NCI-H82 treated with DMSO at 0.1 percent for 48 hours (cell line): ENCODE data around the gene TXNRD2.
"Not testable (repeated sequence)": the region's sequence is repeated elsewhere in the genome, so short reads cannot be mapped to it uniquely, and the experiment has no call there.

ENCODE experiments used
- DNase-seq: peaks from one replicate; lab custom pipeline; 2025; ENCODE audit not compliant: unreplicated experiment; lab: John Stamatoyannopoulos, UW

Gene TXNRD2

DNA sequence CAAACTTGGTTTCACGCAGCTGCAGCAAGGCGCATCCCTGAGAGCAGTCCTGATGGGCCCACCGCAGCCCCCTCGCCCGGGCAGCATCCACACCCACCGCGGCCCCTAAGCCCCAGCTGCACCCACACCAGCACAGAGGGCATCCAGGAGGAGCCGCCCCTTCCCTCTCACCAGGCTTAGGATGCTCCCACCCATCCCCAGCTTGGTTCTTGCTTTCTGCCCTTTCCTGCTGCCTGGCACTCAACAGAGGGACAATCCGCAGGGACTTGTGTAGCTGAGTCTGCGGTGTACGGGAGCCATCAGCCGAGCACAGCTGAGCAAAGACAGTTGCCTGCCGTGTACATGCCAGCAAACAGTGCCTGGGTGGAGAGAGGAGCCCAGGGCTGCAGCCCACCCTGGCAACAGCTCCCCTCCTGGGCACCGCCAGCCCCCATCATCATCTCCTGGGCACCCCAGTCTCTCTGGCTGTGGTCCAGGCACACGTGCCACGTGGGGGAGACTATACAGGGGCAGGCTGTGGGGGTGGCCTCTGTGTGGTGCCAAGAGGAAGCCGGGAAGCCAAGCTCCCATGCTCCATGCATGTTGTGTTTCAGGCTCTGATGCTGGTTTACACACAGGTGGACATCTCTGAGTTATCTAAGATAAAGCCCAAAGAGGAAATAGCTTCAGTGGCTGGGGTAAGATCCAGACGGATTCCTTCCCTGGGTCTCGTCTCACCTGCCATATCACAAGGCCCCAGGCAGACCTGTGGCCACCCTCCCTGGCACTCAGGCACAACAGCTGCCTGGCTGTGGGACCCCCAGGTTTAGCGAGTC lies 50.9 kb downstream of the TXNRD2 start:
- DNase-seq: no peak

DNA sequence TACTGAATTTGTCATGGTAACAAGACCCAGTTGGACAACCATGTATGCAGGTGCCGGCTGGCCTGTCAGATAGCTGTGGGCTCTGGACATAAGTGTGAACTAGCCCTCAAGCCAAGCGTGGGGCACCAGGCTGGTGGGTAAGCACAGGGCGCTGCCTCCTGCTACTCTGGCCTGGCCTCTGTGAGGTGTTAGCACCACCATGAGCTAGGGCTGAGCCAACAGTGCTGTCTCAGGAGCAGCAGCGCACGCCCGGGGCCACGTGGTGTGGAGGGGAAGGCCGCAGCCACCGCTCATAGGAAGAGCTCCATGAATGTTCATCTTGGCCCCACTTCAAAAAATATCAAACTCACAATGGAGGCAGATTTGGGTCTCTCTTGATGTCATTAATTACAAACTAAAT lies 51.7 kb downstream of the TXNRD2 start:
- no peak for DNase-seq

DNA sequence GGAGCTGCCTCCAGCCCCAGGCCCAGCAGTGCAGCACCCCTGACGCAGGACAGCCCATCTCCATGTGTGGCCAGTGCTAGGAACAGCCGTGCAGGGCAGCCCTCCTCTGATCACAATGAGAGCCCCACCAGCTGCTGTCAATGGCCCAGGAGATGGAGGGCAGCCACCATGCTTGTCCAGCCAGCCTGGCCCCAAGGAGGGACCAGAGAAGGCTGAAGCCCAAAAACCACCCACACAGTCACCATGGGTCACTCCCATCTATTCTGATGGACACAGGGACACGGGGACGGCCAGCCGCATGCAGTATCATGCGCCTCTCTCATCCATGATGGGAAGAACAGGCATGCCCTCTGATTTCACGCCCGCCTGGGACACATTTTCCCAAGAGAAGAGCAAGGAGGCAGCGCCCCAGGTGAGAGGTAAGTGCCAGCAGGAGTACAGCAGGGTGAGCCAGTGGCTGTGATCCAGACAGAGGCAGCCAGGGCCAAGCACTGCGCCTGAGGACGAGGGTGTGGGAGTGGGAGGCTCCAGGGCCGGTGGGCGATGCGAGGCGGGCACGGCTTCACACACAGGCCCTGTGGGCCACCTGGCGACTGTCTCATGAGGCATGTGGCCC lies 53.4 kb downstream of the TXNRD2 start:
- no peak for DNase-seq

DNA sequence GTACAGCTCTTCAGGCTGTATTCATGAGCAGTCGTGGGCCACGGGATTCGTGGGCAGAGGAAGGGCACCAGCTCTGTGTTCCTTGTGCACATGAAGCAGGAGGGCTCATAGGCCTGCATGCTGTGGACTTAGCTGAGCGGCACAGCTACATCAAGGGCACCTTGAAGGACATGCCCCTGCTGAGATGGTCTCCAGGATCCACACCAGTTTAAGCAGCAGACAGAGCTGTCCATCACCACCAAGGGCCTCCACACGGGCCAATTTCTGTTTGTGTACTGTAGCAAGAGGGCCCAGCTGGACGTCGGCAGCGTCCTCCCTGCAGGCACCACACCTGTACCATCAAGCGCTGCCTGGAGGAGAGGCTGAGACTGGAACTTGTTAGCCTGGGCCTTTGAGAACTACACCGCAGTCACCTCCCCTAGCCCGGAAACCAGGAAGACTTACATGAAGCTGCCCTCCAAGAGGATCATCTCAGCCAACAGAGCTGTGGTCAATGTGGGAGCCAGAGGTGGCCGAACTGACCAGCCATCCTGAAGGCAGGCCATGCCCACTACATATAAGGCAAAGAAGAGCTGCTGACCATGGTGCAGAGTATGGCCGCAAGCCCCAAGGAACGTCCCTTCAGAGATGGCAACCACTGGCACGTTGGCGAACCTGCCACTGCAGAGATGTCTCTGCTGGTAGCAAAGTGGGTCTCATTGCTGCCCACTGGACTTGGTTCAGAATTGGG lies 54.2 kb downstream of the TXNRD2 start:
- DNase-seq: no peak

- no peak for DNase-seq
Measured at GRCh38 chr22:19886605-19887255, 54.9 kb downstream of the TXNRD2 start.

GRCh38 chr22:19885841-19886592 lies 55.6 kb downstream of the TXNRD2 start:
- DNase-seq: no peak

- no peak for DNase-seq
Measured at GRCh38 chr22:19884954-19885751, 56.5 kb downstream of the TXNRD2 start.

DNA sequence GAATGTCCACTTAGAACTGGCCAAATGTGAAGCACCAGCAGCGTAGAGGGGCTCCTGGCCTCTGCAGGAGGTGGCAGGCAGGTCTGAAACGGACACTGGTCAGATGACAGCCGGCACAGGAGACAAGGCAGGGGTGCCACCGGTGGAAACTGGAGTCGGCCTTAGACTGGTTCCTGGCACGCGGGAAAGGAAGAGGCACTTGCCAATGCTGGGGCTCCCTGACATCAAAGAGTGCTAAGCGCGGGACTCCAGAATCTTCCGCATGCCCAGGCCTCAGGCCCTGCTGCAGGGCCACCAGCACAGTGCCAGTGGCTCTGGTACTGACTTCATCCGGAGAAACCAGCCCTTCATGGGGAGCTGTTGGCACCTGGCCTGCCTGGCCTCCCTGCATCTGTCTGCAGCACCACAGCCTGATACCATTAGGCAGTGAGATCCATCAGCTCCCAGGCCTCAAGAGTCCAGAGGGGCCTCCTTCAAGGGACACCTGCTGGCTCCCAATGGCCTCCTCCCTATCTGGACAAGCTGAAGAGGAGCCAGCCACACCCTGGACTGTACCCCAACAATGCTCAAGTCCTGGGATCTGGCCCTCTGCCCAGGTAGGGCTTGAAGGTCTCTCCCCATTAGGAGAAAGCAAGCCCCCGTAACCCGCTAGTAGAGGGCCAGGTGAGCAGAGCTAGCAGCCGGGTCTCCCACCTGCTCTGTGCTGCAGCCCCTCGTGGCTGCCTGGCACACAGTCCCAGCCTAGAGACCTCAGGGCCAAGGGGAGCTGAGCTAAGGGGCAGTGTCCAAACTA lies 57.3 kb downstream of the TXNRD2 start:
- no peak for DNase-seq

DNA sequence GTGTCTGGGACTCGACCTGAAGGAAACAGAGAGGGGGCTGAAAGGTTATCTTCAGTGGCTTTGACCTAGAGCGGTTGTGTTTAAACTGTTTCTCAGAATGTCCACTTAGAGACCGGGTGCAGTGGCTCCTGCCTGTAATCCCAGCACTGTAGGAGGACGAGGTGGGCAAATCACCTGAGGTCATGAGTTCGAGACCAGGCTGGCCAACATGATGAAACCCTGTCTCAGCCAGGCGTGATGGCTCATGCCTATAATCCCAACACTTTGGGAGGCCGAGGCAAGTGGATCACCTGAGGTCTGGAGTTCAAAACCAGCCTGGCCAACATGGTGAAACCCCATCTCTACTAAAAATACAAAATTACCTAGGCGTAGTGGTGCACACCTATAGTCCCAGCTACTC lies 58.2 kb downstream of the TXNRD2 start:
- DNase-seq: not testable (repeated sequence)

DNA sequence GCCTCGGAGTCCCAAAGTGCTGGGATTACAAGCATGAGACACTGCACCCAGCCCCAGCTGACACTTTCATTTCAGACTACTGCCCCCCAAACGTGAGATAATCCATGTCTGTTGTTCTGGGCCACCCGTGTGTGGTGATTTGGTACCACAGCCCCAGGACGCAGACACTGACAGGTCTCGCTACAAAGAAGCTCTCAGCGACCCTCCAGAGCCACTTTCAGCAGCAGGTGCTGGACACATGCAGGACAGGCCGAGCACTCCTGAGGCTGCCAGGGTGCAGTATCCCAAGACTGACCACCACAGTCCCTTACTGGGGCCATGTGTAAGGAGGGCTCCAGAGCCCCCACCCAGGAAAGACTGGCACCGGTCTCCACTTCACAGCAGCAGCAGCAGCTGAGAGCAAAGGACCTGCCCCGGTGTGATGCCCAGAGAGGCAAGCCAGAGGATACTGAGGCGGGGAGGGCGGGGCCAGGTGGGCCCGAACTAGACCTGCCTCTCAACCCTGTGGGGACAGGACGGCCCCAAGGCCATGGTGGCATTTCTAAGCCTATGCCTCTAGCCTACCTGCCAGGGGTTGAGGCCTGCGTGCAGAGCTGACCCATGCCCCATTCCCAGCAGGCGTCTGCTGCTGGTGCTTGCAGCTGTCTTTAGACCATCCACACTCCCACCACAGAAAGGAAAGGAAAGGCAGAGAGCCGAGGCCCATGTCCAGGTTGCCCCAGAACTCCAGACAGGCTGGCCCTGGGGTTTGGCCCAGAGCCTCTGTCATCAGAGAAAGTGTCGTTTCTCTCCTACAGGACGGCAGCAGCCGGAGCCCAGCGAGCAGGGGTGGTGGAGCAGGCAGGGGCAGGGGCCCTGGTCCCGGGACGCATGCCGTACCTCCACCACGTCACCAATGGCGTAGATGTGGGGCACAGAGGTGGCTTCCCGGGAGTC lies 58.9 kb downstream of the TXNRD2 start:
- DNase-seq: no peak

- DNase-seq: no peak
Measured at GRCh38 chr22:19880786-19881569, 60.6 kb downstream of the TXNRD2 start.

GRCh38 chr22:19879992-19880785 lies 61.4 kb downstream of the TXNRD2 start:
- no peak for DNase-seq

DNA sequence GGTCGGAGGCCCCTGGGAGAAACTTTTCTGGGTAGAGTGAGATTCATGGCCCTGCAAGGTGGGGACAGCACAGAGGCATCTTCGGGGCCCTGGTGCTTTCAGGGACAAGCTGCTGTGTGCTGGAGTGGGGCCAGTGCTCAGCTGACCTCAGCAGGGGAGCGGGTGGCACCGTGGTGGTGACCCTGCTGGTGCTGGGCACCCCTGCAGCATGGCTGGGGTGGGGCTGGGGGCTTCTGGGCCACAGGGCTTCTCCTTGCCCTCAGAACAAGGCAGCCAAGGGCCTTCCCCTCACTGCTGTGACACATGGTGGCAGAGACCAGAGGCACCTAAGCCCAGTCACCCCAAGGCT lies 62.0 kb downstream of the TXNRD2 start:
- DNase-seq: no peak

DNA sequence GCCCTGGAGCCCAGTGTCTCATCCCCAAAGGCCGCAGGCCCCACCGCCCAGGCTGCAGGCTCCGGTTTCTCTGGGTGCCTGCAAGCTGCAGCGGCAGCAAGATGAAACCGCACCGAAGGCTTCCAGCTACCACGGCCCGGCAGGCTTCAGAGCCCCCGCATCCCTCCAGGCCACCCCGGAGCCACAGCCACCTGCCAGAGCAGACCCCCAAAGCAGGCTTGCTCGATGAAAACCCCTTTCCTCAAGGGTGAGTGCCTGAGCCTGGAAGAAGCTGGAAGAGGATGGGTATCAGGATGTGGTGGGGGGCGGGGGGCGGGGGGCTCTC lies 62.4 kb downstream of the TXNRD2 start:
- no peak for DNase-seq

- no peak for DNase-seq
Measured at GRCh38 chr22:19878461-19879245, 63.0 kb downstream of the TXNRD2 start.
